Lung (tissue), 12 donors: ENCODE results near the gene MCU. TPM values are rescaled to one million over a fixed set of nuclear protein-coding genes. Genes with fewer than 3 reads are reported as not detected.

ENCODE experiments used
- ATAC-seq: fragments of 200-7000 bp; cut with Tn5 transposase; one replicate; pipeline ENCODE4 v1.9.1; 2020; ENCODE audit warnings: moderate number of reproducible peaks; ENCODE audit not compliant: insufficient read depth, low FRiP score
- DNase-seq, 3 donors: peaks; one replicate each; pipeline ENCODE4 v3.0.0-alpha.2; 2013 to 2017
- H3K27ac ChIP-seq, 2 donors: one replicate each; pipeline ENCODE4 v1.5.1; 2013; ENCODE audit warnings: mild to moderate bottlenecking in 2 of 2, moderate library complexity in 2 of 2, control low read depth in 1 of 2, inconsistent platforms in 1 of 2, low read depth in 1 of 2, low read length in 1 of 2
- H3K27me3 ChIP-seq, 3 donors: one replicate each; pipeline ENCODE4 v1.5.1; 2013; ENCODE audit warnings: low read length in 2 of 3; ENCODE audit not compliant: control insufficient read depth in 3 of 3, insufficient read depth in 3 of 3
- H3K36me3 ChIP-seq, 4 donors: one replicate each; pipeline ENCODE4 v1.5.1; 2013; ENCODE audit warnings: low read length in 4 of 4, mild to moderate bottlenecking in 1 of 4, moderate library complexity in 1 of 4; ENCODE audit not compliant: control insufficient read depth in 4 of 4, insufficient read depth in 4 of 4
- H3K4me1 ChIP-seq, 5 donors: one replicate each; pipeline ENCODE4 v1.5.1; 2013; ENCODE audit warnings: low read length in 5 of 5, mild to moderate bottlenecking in 2 of 5, moderate library complexity in 1 of 5; ENCODE audit not compliant: control insufficient read depth in 5 of 5, insufficient read depth in 5 of 5
- H3K4me3 ChIP-seq: one replicate; pipeline ENCODE4 v1.5.1; 2013; ENCODE audit warnings: mild to moderate bottlenecking, control low read depth, moderate library complexity
- H3K9ac ChIP-seq, 2 donors: one replicate each; pipeline ENCODE4 v1.5.1; 2013; ENCODE audit warnings: low read length in 2 of 2, control low read depth in 1 of 2; ENCODE audit not compliant: insufficient read depth in 1 of 2
- H3K9me3 ChIP-seq, 4 donors: one replicate each; pipeline ENCODE4 v1.5.1; 2013; ENCODE audit warnings: low read length in 3 of 4, mild to moderate bottlenecking in 1 of 4, moderate library complexity in 1 of 4; ENCODE audit not compliant: control insufficient read depth in 4 of 4, insufficient read depth in 3 of 4
- CTCF ChIP-seq: IDR thresholded peaks from 2 replicates; pipeline ENCODE4 v1.5.1; 2012; ENCODE audit warnings: mild to moderate bottlenecking; ENCODE audit errors: control extremely low read depth, extremely low read depth
- WGBS, 2 donors: extraction: QIAGEN DNeasy Blood & Tissue Kit; methylation state at CpG; one replicate each; pipeline ENCODE4 v1.1.7; 2013; 5-methylcytosine and 5-hydroxymethylcytosine counted together
- polyA plus RNA-seq, 2 donors: library from polyadenylated mRNA; stranded (reverse); fragments of 200-250 nt; gene quantifications; one replicate each; pipeline ENCODE4 v1.2.1, GENCODE V29; 2013
- total RNA-seq, 2 donors: library from RNA; depleted of rRNA in 1 of 2; stranded (reverse); fragments of >200 nt in 1 of 2; gene quantifications; one replicate each; pipeline ENCODE4 v1.2.1, GENCODE V29; 2014 to 2021
- donor health status: control.
- donor health status: control.
- donor health status: Bipolar disorder and iron deficiency.
- donor health status: healthy.
- donor health status: DM: yes; HTN: yes; CAD: no.

The MCU gene
- total and polyA plus RNA-seq, 4 donors, result 23.1 to 70.7 (median 29.0) TPM

- TF ChIP-seq CTCF, result no peak
- Histone ChIP-seq H3K4me1 (no peaks in the 10 kb centered on the region), H3K9ac (no peak overlapping the region), H3K9me3 (no peaks in the 10 kb centered on the region), H3K4me3 (no peak overlapping the region), H3K36me3 (peaks cover 0 to 13% (median 5%) of the 10 kb centered on the region in 4 donors), H3K27me3 (no peaks in the 10 kb centered on the region), H3K27ac (no peak overlapping the region)
- 89 to 91% methylated on average over 2 of the region's 2 CpGs for WGBS, 2 donors
- DNase-seq (no peak), ATAC-seq (no peak)
Measured at GRCh38 chr10:72862957-72863356, 171.0 kb downstream of the MCU start.

- DNase-seq (peak in 2 of 3 donors; percentile 25 to 39), ATAC-seq (no peak)
- Histone ChIP-seq H3K27ac (no peak overlapping the region), H3K9ac (no peak overlapping the region), H3K36me3 (peaks cover 2 to 17% (median 3%) of the 10 kb centered on the region in 4 donors), H3K27me3 (no peaks in the 10 kb centered on the region), H3K9me3 (no peaks in the 10 kb centered on the region), H3K4me1 (no peaks in the 10 kb centered on the region), H3K4me3 (no peak overlapping the region)
- WGBS, 2 donors, result 77 to 83% methylated on average over 3 of the region's 3 CpGs
- TF ChIP-seq CTCF, result peak; percentile 17
Measured at GRCh38 chr10:72875250-72876055, 183.5 kb downstream of the MCU start.

GRCh38 chr10:72879245-72879644, 187.3 kb downstream of the MCU start:
- Histone ChIP-seq H3K9ac (no peak overlapping the region), H3K4me3 (no peak overlapping the region), H3K36me3 (peaks cover 0 to 18% (median 4%) of the 10 kb centered on the region in 4 donors), H3K27ac (no peak overlapping the region), H3K4me1 (no peaks in the 10 kb centered on the region), H3K9me3 (no peaks in the 10 kb centered on the region), H3K27me3 (no peaks in the 10 kb centered on the region)
- ATAC-seq, result no peak
- no peak for DNase-seq
- WGBS, 2 donors, result 97 to 99% methylated on average over 2 of the region's 2 CpGs
- TF ChIP-seq CTCF, result no peak
